HepG2 (cell line): ENCODE results near the gene SRSF7. TPM values are rescaled to one million over a fixed set of nuclear protein-coding genes. Genes with fewer than 3 reads are reported as not detected.
A peak's percentile ranks its signal among the peaks of the same experiment; 100 is the strongest.

Experiments used
- ATAC-seq: fragments of 200-7000 bp; cut with Tn5 transposase; 3 replicates; pipeline ENCODE4 v1.9.1; 2020; ENCODE audit warnings: mild to moderate bottlenecking, moderate library complexity
- BruUV-seq: library from RNA; stranded (reverse); fragments of 400-500 nt; replicated peaks from 2 replicates; lab custom pipeline; 2021; lab: Mats Ljungman, UMichigan
- CTCF ChIA-PET: fragments of 300-600 bp; formaldehyde crosslinking; extraction: SDS; loops from one replicate; lab custom pipeline; 2021; ENCODE audit warnings: low total read pairs, inconsistent platforms, low intra/inter-chr PET ratio; lab: Yijun Ruan, JAX
- POLR2A ChIA-PET: fragments of 350-600 bp; sonication (Branson Sonifier 250); formaldehyde crosslinking; loops from one replicate; lab custom pipeline; 2020; ENCODE audit warnings: antibody characterized with exemption, inconsistent platforms; lab: Yijun Ruan, JAX
- DNase-seq: peaks from one replicate; pipeline ENCODE4 v3.0.0-alpha.2; 2015; ENCODE audit warnings: low spot score
- FAIRE-seq: peaks from 3 replicates; lab custom pipeline; 2011; peaks lifted over from hg19 to GRCh38; lab: Jason Lieb, UNC
- H2AFZ ChIP-seq: one replicate; pipeline ENCODE4 v1.6.1; 2011; ENCODE audit warnings: low read length, inconsistent platforms
- H3K27ac ChIP-seq: fragments of 300-600 bp; 3 replicates; pipeline ENCODE4 v1.8.0; 2011; ENCODE audit warnings: mixed run types, mild to moderate bottlenecking, mixed read lengths, low read length, inconsistent platforms; ENCODE audit not compliant: insufficient read depth; ENCODE audit errors: extremely low read length
- H3K27me3 ChIP-seq, 2 experiments: fragments of 200-600 bp in 1 of 2; 2 replicates in 1 of 2; 3 replicates in 1 of 2; pipeline versions ENCODE4 v1.6.0 to v1.8.0; 2011; ENCODE audit warnings: low read length in 2 of 2, mild to moderate bottlenecking in 2 of 2, moderate library complexity in 2 of 2, inconsistent platforms in 1 of 2; ENCODE audit not compliant: insufficient read depth in 2 of 2, control insufficient read depth in 1 of 2
- H3K36me3 ChIP-seq, 2 experiments: fragments of 200-600 bp in 1 of 2; replicated peaks in 1 of 2; 2 replicates in 1 of 2; 3 replicates in 1 of 2; pipeline versions ENCODE4 v1.5.1 to v1.8.0; 2011; ENCODE audit warnings: low read length in 2 of 2, inconsistent platforms in 1 of 2; ENCODE audit not compliant: insufficient read depth in 2 of 2, control insufficient read depth in 1 of 2
- H3K4me1 ChIP-seq: 2 replicates; pipeline ENCODE4 v1.5.1; 2012; ENCODE audit warnings: low read length, inconsistent platforms; ENCODE audit not compliant: insufficient read depth
- H3K4me2 ChIP-seq: 2 replicates; pipeline ENCODE4 v1.6.0; 2011; ENCODE audit warnings: low read depth, low read length, inconsistent platforms
- H3K4me3 ChIP-seq, 3 experiments: fragments of 200-600 bp in 1 of 3; sonication (generic), shearing (Covaris generic) in 1 of 3; replicated peaks in 1 of 3; 2 replicates each; pipeline ENCODE4 v1.5.1; 2011 to 2016; ENCODE audit warnings: low read length in 3 of 3, inconsistent platforms in 2 of 3, low read depth in 2 of 3, mild to moderate bottlenecking in 2 of 3, control low read depth in 1 of 3, mixed read lengths in 1 of 3; ENCODE audit not compliant: insufficient read depth in 1 of 3
- H3K79me2 ChIP-seq: one replicate; pipeline ENCODE4 v1.6.1; 2011; ENCODE audit warnings: low read length, inconsistent platforms; ENCODE audit not compliant: insufficient read depth
- H3K9ac ChIP-seq: 2 replicates; pipeline ENCODE4 v1.6.0; 2011; ENCODE audit warnings: mild to moderate bottlenecking, low read depth, low read length, inconsistent platforms; ENCODE audit not compliant: insufficient read depth
- H3K9me3 ChIP-seq: 2 replicates; pipeline ENCODE4 v1.5.1; 2012; ENCODE audit warnings: mild to moderate bottlenecking, low read length
- H4K20me1 ChIP-seq: 2 replicates; pipeline ENCODE4 v1.6.0; 2011; ENCODE audit warnings: inconsistent platforms, mild to moderate bottlenecking, low read length, moderate library complexity; ENCODE audit not compliant: insufficient read depth
- ATF5 ChIP-seq: sonication (generic); formaldehyde crosslinking; IDR thresholded peaks from 2 replicates; pipeline ENCODE4 v1.4.0; 2020; ENCODE audit warnings: mild to moderate bottlenecking, low read depth, missing genetic modification reagents
- DRAP1 ChIP-seq: IDR thresholded peaks from 2 replicates; pipeline ENCODE4 v1.6.1; 2016; ENCODE audit warnings: missing genetic modification reagents, missing compliant biosample characterization
- GABPA ChIP-seq, 2 experiments: IDR thresholded peaks; 2 replicates each; pipeline ENCODE4 v1.6.1; 2011 to 2016; ENCODE audit warnings: low read depth in 2 of 2, low read length in 1 of 2, missing biosample characterization in 1 of 2, missing genetic modification characterization in 1 of 2
- GPN1 ChIP-seq: sonication (generic); formaldehyde crosslinking; IDR thresholded peaks from 2 replicates; pipeline ENCODE4 v1.5.1; 2020; ENCODE audit warnings: missing genetic modification reagents, borderline replicate concordance
- HNF4G ChIP-seq, 2 experiments: sonication (generic) in 1 of 2; formaldehyde crosslinking in 1 of 2; IDR thresholded peaks; 2 replicates each; pipeline versions ENCODE4 v1.4.0 to v1.6.1; 2011 to 2020; ENCODE audit warnings: borderline replicate concordance in 2 of 2, low read depth in 2 of 2, mild to moderate bottlenecking in 2 of 2, low read length in 1 of 2, missing genetic modification reagents in 1 of 2, moderate library complexity in 1 of 2
- MNT ChIP-seq: fragments of 450-650 bp; IDR thresholded peaks from 2 replicates; pipeline ENCODE4 v1.6.1; 2016
- RFX5 ChIP-seq: IDR thresholded peaks from 2 replicates; pipeline ENCODE4 v1.6.1; 2011; ENCODE audit warnings: low read depth, low read length, improper control_type of control experiment
- ZBTB43 ChIP-seq: sonication (generic); formaldehyde crosslinking; conservative IDR thresholded peaks from 2 replicates; pipeline ENCODE4 v1.4.0; 2020; ENCODE audit warnings: missing genetic modification reagents
- ZMYM3 ChIP-seq: sonication (generic); formaldehyde crosslinking; IDR thresholded peaks from 2 replicates; pipeline ENCODE4 v1.5.1; 2020; ENCODE audit warnings: mild to moderate bottlenecking, missing genetic modification reagents
- ZNF160 ChIP-seq: sonication (generic); formaldehyde crosslinking; IDR thresholded peaks from 2 replicates; pipeline ENCODE4 v1.8.0; 2022; ENCODE audit warnings: mild to moderate bottlenecking, inconsistent platforms, missing genetic modification reagents
- ZNF256 ChIP-seq: sonication (generic); formaldehyde crosslinking; conservative IDR thresholded peaks from 2 replicates; pipeline ENCODE4 v1.4.0; 2020; ENCODE audit warnings: missing genetic modification reagents
- ZNF292 ChIP-seq: sonication (generic); formaldehyde crosslinking; IDR thresholded peaks from 2 replicates; pipeline ENCODE4 v1.8.1; 2022; ENCODE audit warnings: mild to moderate bottlenecking, low read depth, missing genetic modification reagents, borderline replicate concordance
- ZNF362 ChIP-seq: sonication (generic); formaldehyde crosslinking; IDR thresholded peaks from 2 replicates; pipeline ENCODE4 v1.4.0; 2020; ENCODE audit warnings: missing genetic modification reagents, mild to moderate bottlenecking, borderline replicate concordance
- ZNF441 ChIP-seq: sonication (generic); formaldehyde crosslinking; IDR thresholded peaks from 2 replicates; pipeline ENCODE4 v1.7.0; 2021; ENCODE audit warnings: missing genetic modification reagents, borderline replicate concordance
- ZNF589 ChIP-seq: sonication (generic); formaldehyde crosslinking; conservative IDR thresholded peaks from 2 replicates; pipeline ENCODE4 v1.8.0; 2022; ENCODE audit warnings: mild to moderate bottlenecking, moderate library complexity, missing genetic modification reagents
- ZNF770 ChIP-seq: sonication (generic); formaldehyde crosslinking; IDR thresholded peaks from 2 replicates; pipeline ENCODE4 v1.5.0; 2020; ENCODE audit warnings: mild to moderate bottlenecking, missing genetic modification reagents
- ZNF776 ChIP-seq: sonication (generic); formaldehyde crosslinking; IDR thresholded peaks from 2 replicates; pipeline ENCODE4 v1.4.0; 2020; ENCODE audit warnings: mild to moderate bottlenecking, missing genetic modification reagents
- WGBS: methylation state at CpG from one replicate; pipeline ENCODE4 v1.1.6; 2017; ENCODE audit warnings: low lambda C conversion rate; 5-methylcytosine and 5-hydroxymethylcytosine counted together
- in situ Hi-C: cut with HindIII; loops from 2 replicates; pipeline ENCODE4 v1.10.0; 2017; ENCODE audit warnings: low pct_unique_long_range_greater_than_20kb; ENCODE audit not compliant: extremely low pct_ligation_motif_present
- intact Hi-C: fragments of 100-400 bp; cut with micrococcal nuclease; formaldehyde crosslinking; loops from one replicate; pipeline ENCODE4 v1.10.0; 2022; ENCODE audit not compliant: unreplicated experiment
- polyA plus RNA-seq, 8 experiments: library from polyadenylated mRNA; depleted of rRNA in 3 of 8; stranded (reverse) in 7 of 8; unstranded in 1 of 8; fragments of >200 nt; fragmentation: Illumina TruSeq in 4 of 8; extraction: Trizol in 4 of 8; gene quantifications; 2 replicates each; pipeline versions ENCODE4 v1.2.1 to v1.2.3, GENCODE V29; 2011 to 2016; ENCODE audit warnings: low read depth in 4 of 8, missing spikeins in 1 of 8, mixed read lengths in 1 of 8; ENCODE audit not compliant: insufficient read depth in 1 of 8
- total RNA-seq, 5 experiments: library from RNA; depleted of rRNA; stranded (reverse); fragments of >200 nt; fragmentation: Illumina TruSeq; extraction: Trizol; gene quantifications; 2 replicates each; pipeline ENCODE4 v1.2.3, GENCODE V29; 2016; ENCODE audit warnings: low read depth in 1 of 5

SRSF7 gene
- total and polyA plus RNA-seq, 2 of the 13 experiments (the other 11 are each of a cell fraction or from before 2014, with no cell fraction given), result 172 to 275 TPM

- H3K4me2 ChIP-seq, result no peak overlapping the region
- ChIA-PET CTCF (no interaction called here), POLR2A (no interaction called here)
- H3K79me2 ChIP-seq, result no peaks in the 10 kb centered on the region
- H4K20me1 ChIP-seq, result no peaks in the 10 kb centered on the region
- ATAC-seq (peak; percentile 24), FAIRE-seq (no peak), DNase-seq (no peak)
- no peak overlapping the region for H3K27ac ChIP-seq
- H3K36me3 ChIP-seq, result no peaks in the 10 kb centered on the region
- H3K27me3 ChIP-seq, result no peaks in the 10 kb centered on the region
- no peak overlapping the region for H3K9ac ChIP-seq
- in situ Hi-C loops, result no loop called here
- intact Hi-C loops, result no loop called here
- no TSS peak for BruUV-seq
- no peak overlapping the region for H2AFZ ChIP-seq
- no peak overlapping the region for H3K4me3 ChIP-seq
- WGBS, result 53% methylated on average over 14 of the region's 14 CpGs
- no peaks in the 10 kb centered on the region for H3K9me3 ChIP-seq
- peaks cover 43% of the 10 kb centered on the region for H3K4me1 ChIP-seq
- TF ChIP-seq ZNF441 (CRISPR knock-in tag) (peak; percentile 97), ZNF589 (CRISPR knock-in tag) (no peak), ZNF160 (no peak), HNF4G (IDR thresholded peaks at IDR 0.05; ENCODE audit: borderline replicate concordance, low read depth, low read length) (peak; percentile 80), HNF4G (CRISPR knock-in tag; IDR thresholded peaks at IDR 0.05; ENCODE audit: borderline replicate concordance, low read depth) (no peak), MNT (no peak), ZNF362 (CRISPR knock-in tag) (peak; percentile 77; the same call in 1 of the 2 replicates), ZNF770 (0 out of 2 replicates have a peak, but pooled peaks have one; percentile 27), GABPA (IDR thresholded peaks at IDR 0.05; ENCODE audit: low read depth, low read length) (no peak), GABPA (CRISPR knock-in tag; IDR thresholded peaks at IDR 0.05; ENCODE audit: low read depth) (no peak), ZNF256 (CRISPR knock-in tag) (no peak), ZNF776 (CRISPR knock-in tag) (no peak), DRAP1 (no peak), ZMYM3 (0 out of 2 replicates have a peak, but pooled peaks have one; percentile 19), ZNF292 (CRISPR knock-in tag) (no peak), GPN1 (CRISPR knock-in tag) (no peak), RFX5 (no peak), ATF5 (CRISPR knock-in tag) (no peak), ZBTB43 (CRISPR knock-in tag) (peak; percentile 74; the same call in 1 of the 2 replicates)
Measured at GRCh38 chr2:38789691-38790090, 38.5 kb upstream of the SRSF7 start.
